Upper lobe of left lung (tissue), 6 donors: ENCODE data around the gene GALR3. TPM values are rescaled to one million over a fixed set of nuclear protein-coding genes. Genes with fewer than 3 reads are reported as not detected.

ENCODE experiments used
- ATAC-seq, 2 donors: fragments of 200-7000 bp; cut with Tn5 transposase; one replicate each; pipeline ENCODE4 v1.9.1; 2022; ENCODE audit warnings: mild to moderate bottlenecking in 2 of 2, moderate library complexity in 2 of 2; ENCODE audit not compliant: low FRiP score in 2 of 2
- DNase-seq, 2 donors: peaks; one replicate each; pipeline ENCODE4 v3.0.0-alpha.2; 2019 to 2020
- H3K27ac ChIP-seq, 4 donors: fragments of 200-600 bp; sonication (generic); one replicate each; pipeline ENCODE4 v1.5.1; 2016 to 2019
- H3K27me3 ChIP-seq, 4 donors: fragments of 200-600 bp; sonication (generic); one replicate each; pipeline ENCODE4 v1.5.1; 2017 to 2019
- H3K36me3 ChIP-seq, 4 donors: fragments of 200-600 bp; sonication (generic); one replicate each; pipeline ENCODE4 v1.5.1; 2016 to 2019
- H3K4me1 ChIP-seq, 4 donors: fragments of 200-600 bp; sonication (generic); one replicate each; pipeline ENCODE4 v1.5.1; 2018 to 2019
- H3K4me3 ChIP-seq, 4 donors: fragments of 200-600 bp; sonication (generic); one replicate each; pipeline ENCODE4 v1.5.1; 2017 to 2019; ENCODE audit warnings: mild to moderate bottlenecking in 2 of 4, moderate library complexity in 1 of 4
- H3K9me3 ChIP-seq, 4 donors: fragments of 200-600 bp; sonication (generic); one replicate each; pipeline ENCODE4 v1.5.1; 2018 to 2019
- CTCF ChIP-seq, 6 experiments: fragments of 450-650 bp in 4 of 6; fragments of 200-600 bp in 2 of 6; sonication (generic) in 2 of 6; IDR thresholded peaks; one replicate each; pipeline ENCODE4 v1.5.1; 2016 to 2019; ENCODE audit warnings: antibody characterized with exemption in 6 of 6
- EP300 ChIP-seq, 4 donors: sonication (generic); formaldehyde crosslinking; IDR thresholded peaks; one replicate each; pipeline ENCODE4 v1.5.1; 2017; ENCODE audit warnings: antibody characterized with exemption in 4 of 4, control low read depth in 2 of 4
- POLR2A ChIP-seq, 4 donors: fragments of 450-650 bp; IDR thresholded peaks; one replicate each; pipeline ENCODE4 v1.5.1; 2016 to 2017; ENCODE audit warnings: antibody characterized with exemption in 4 of 4, mild to moderate bottlenecking in 2 of 4
- POLR2AphosphoS5 ChIP-seq, 2 donors: sonication (generic); formaldehyde crosslinking; IDR thresholded peaks; one replicate each; pipeline ENCODE4 v1.5.1; 2017; ENCODE audit warnings: antibody characterized with exemption in 2 of 2
- WGBS, 2 donors: methylation state at CpG; one replicate each; pipeline ENCODE4 v1.1.5; 2017 to 2018; 5-methylcytosine and 5-hydroxymethylcytosine counted together
- small RNA-seq, 4 donors: library from RNA; depleted of rRNA; stranded (forward); fragments of <200 nt; gene quantifications; one replicate each; pipeline ENCODE3, GENCODE V24; 2016
- total RNA-seq, 6 donors: library from RNA; depleted of rRNA in 4 of 6; stranded (reverse); fragments of >200 nt in 4 of 6; gene quantifications; one replicate each; pipeline versions ENCODE4 v1.1.0 to v1.2.1, GENCODE V29; 2016 to 2021
- donor health status: DM: no; HTN: no; CAD: no; lungs with moderate emphysema.
- donor health status: DM: no; HTN: yes; CAD: no; lungs with severe emphysema.

The GALR3 gene
- total RNA-seq, 6 donors from 2014 or later = not detected

GRCh38 chr22:37865510-37865909, 42.3 kb downstream of the GALR3 start:
- no peak for TF ChIP-seq POLR2AphosphoS5 (IDR thresholded peaks at IDR 0.05)
- TF ChIP-seq EP300 (IDR thresholded peaks at IDR 0.05) = no peak
- no peak for TF ChIP-seq POLR2A (IDR thresholded peaks at IDR 0.05)
- TF ChIP-seq CTCF (IDR thresholded peaks at IDR 0.05) = no peak
- H3K27me3 ChIP-seq = no peaks in the 10 kb centered on the region
- DNase-seq = no peak
- peaks cover 0 to 15% (median 3%) of the 10 kb centered on the region in 4 donors for H3K4me1 ChIP-seq
- H3K4me3 ChIP-seq = no peak overlapping the region
- WGBS, 2 donors = 91 to 95% methylated on average over 6 of the region's 6 CpGs
- no peaks in the 10 kb centered on the region for H3K9me3 ChIP-seq
- peaks cover 26 to 96% (median 73%) of the 10 kb centered on the region in 4 donors for H3K36me3 ChIP-seq
- no peak for ATAC-seq
- H3K27ac ChIP-seq = no peak overlapping the region

- WGBS, 2 donors = 80 to 84% methylated on average over 7 of the region's 7 CpGs
- TF ChIP-seq EP300 (IDR thresholded peaks at IDR 0.05) (no peak), POLR2A (IDR thresholded peaks at IDR 0.05) (no peak), POLR2AphosphoS5 (IDR thresholded peaks at IDR 0.05) (no peak), CTCF (IDR thresholded peaks at IDR 0.05) (no peak)
These were observed 47.1 kb downstream of the GALR3 start for GRCh38 chr22:37870273-37870672.

More at GRCh38 chr22:37870273-37870672, 47.1 kb downstream of the GALR3 start:
- no peaks in the 10 kb centered on the region for H3K4me1 ChIP-seq
- H3K9me3 ChIP-seq = no peaks in the 10 kb centered on the region
- no peak overlapping the region for H3K27ac ChIP-seq
- peaks cover 43 to 97% (median 82%) of the 10 kb centered on the region in 4 donors for H3K36me3 ChIP-seq
- H3K27me3 ChIP-seq = no peaks in the 10 kb centered on the region
- ATAC-seq (no peak), DNase-seq (no peak)
- no peak overlapping the region for H3K4me3 ChIP-seq

Small RNA genes within 50 kb of the gene (small RNA-seq; reads per million reads assigned to genes)
- gene MIR659 = 0.65 to 2.0 (median 1.3) reads per million in 4 donors

Other genes starting within 250 kb of the GALR3 start
- gene LGALS2, start 243.3 kb upstream of the GALR3 start, total RNA-seq = 1 to 10 TPM in 3 of 6 donors, not detected in 3; 1.4 to 4.2 (median 2.0) TPM
- 100 to 1,000 TPM in 2 of 6 donors, 10 to 100 TPM in 4; 52.4 to 226 (median 68.3) TPM for gene GGA1, start 214.5 kb upstream of the GALR3 start, total RNA-seq
- gene SH3BP1, start 183.7 kb upstream of the GALR3 start, total RNA-seq = 10 to 100 TPM; 11.4 to 58.7 (median 31.1) TPM
- 10 to 100 TPM in 1 of 6 donors, 1 to 10 TPM in 5; 2.1 to 11.1 (median 8.7) TPM for gene PDXP, start 164.7 kb upstream of the GALR3 start, total RNA-seq
- 100 to 1,000 TPM; 125 to 750 (median 400) TPM for gene LGALS1, start 147.7 kb upstream of the GALR3 start, total RNA-seq
- gene NOL12, start 137.0 kb upstream of the GALR3 start, total RNA-seq = 10 to 100 TPM; 23.5 to 89.1 (median 26.7) TPM
- gene TRIOBP, start 126.3 kb upstream of the GALR3 start, total RNA-seq = 100 to 1,000 TPM in 4 of 6 donors, 10 to 100 TPM in 2; 76.5 to 151 (median 113) TPM
- gene GCAT, start 15.4 kb upstream of the GALR3 start, total RNA-seq = 10 to 100 TPM in 2 of 6 donors, 1 to 10 TPM in 4; 2.7 to 16.7 (median 7.5) TPM
- gene ANKRD54, start 21.0 kb downstream of the GALR3 start, total RNA-seq = 10 to 100 TPM; 22.4 to 49.2 (median 38.2) TPM
- gene EIF3L, start 26.0 kb downstream of the GALR3 start, total RNA-seq = 100 to 1,000 TPM; 130 to 418 (median 248) TPM
- gene MICALL1, start 82.9 kb downstream of the GALR3 start, total RNA-seq = 10 to 100 TPM; 24.3 to 47.1 (median 37.3) TPM
- 1 to 10 TPM in 3 of 6 donors, under 1 TPM in 2, not detected in 1; 0.46 to 7.2 (median 1.2) TPM for gene C22orf23, start 130.2 kb downstream of the GALR3 start, total RNA-seq
- 100 to 1,000 TPM in 2 of 6 donors, 10 to 100 TPM in 4; 48.9 to 152 (median 71.7) TPM for gene POLR2F, start 130.3 kb downstream of the GALR3 start, total RNA-seq
- gene SOX10, start 161.2 kb downstream of the GALR3 start, total RNA-seq = under 1 TPM in 1 of 6 donors, not detected in 5; 0.15 TPM
- 100 to 1,000 TPM in 1 of 6 donors, 10 to 100 TPM in 5; 31.6 to 189 (median 50.3) TPM for gene PICK1, start 234.0 kb downstream of the GALR3 start, total RNA-seq